Measurements from ENCODE around the gene TXNRD2.

GRCh38 chr22:19847345-19847632 lies 94.3 kb downstream of the TXNRD2 start:
- TF ChIP-seq, protein P1, sequence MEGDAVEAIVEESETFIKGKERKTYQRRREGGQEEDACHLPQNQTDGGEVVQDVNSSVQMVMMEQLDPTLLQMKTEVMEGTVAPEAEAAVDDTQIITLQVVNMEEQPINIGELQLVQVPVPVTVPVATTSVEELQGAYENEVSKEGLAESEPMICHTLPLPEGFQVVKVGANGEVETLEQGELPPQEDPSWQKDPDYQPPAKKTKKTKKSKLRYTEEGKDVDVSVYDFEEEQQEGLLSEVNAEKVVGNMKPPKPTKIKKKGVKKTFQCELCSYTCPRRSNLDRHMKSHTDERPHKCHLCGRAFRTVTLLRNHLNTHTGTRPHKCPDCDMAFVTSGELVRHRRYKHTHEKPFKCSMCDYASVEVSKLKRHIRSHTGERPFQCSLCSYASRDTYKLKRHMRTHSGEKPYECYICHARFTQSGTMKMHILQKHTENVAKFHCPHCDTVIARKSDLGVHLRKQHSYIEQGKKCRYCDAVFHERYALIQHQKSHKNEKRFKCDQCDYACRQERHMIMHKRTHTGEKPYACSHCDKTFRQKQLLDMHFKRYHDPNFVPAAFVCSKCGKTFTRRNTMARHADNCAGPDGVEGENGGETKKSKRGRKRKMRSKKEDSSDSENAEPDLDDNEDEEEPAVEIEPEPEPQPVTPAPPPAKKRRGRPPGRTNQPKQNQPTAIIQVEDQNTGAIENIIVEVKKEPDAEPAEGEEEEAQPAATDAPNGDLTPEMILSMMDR (conservative IDR thresholded peaks at IDR 0.05; ENCODE audit: low read depth in 2 of 2) = no peak
- no peak for TF ChIP-seq CREB1 (CRISPR knock-in tag; IDR thresholded peaks at IDR 0.05; ENCODE audit: low read depth)
- TF ChIP-seq JUNB (IDR thresholded peaks at IDR 0.05; ENCODE audit: unreplicated experiment) = no peak
- no peak for TF ChIP-seq NANOG (IDR thresholded peaks at IDR 0.05; ENCODE audit: borderline replicate concordance)
- no peak for TF ChIP-seq EZH2 (IDR thresholded peaks at IDR 0.05; ENCODE audit: low read depth, unreplicated experiment)
- TF ChIP-seq POLR2AphosphoS5 (IDR thresholded peaks at IDR 0.05; ENCODE audit: low read depth) = no peak
- TF ChIP-seq, protein P2, sequence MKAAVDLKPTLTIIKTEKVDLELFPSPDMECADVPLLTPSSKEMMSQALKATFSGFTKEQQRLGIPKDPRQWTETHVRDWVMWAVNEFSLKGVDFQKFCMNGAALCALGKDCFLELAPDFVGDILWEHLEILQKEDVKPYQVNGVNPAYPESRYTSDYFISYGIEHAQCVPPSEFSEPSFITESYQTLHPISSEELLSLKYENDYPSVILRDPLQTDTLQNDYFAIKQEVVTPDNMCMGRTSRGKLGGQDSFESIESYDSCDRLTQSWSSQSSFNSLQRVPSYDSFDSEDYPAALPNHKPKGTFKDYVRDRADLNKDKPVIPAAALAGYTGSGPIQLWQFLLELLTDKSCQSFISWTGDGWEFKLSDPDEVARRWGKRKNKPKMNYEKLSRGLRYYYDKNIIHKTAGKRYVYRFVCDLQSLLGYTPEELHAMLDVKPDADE (IDR thresholded peaks at IDR 0.05) = no peak
